WERI-Rb-1 (cell line): ENCODE results near the gene AKT1.
A peak's percentile ranks its signal among the peaks of the same experiment; 100 is the strongest.

Experiments
- DNase-seq: peaks from one replicate; pipeline ENCODE4 v3.0.0-alpha.2; 2020
- H3K27ac ChIP-seq: fragments of 250-450 bp; sonication (Bioruptor Pico); 2 replicates; pipeline ENCODE4 v1.5.1; 2020; ENCODE audit warnings: mild to moderate bottlenecking, moderate library complexity
- H3K27me3 ChIP-seq: fragments of 250-450 bp; sonication (Bioruptor Pico); 2 replicates; pipeline ENCODE4 v1.5.1; 2021; ENCODE audit warnings: mild to moderate bottlenecking, low read depth, moderate library complexity; ENCODE audit not compliant: insufficient read depth, severe bottlenecking
- H3K36me3 ChIP-seq: fragments of 250-450 bp; sonication (Bioruptor Pico); 2 replicates; pipeline ENCODE4 v1.5.1; 2020; ENCODE audit warnings: mild to moderate bottlenecking, moderate library complexity
- H3K4me3 ChIP-seq: 2 replicates; pipeline ENCODE4 v1.5.1; 2011; ENCODE audit warnings: low read depth, mild to moderate bottlenecking, control low read depth, low read length
- H3K9me3 ChIP-seq: fragments of 250-450 bp; sonication (Bioruptor Pico); 2 replicates; pipeline ENCODE4 v1.5.1; 2021; ENCODE audit warnings: mild to moderate bottlenecking, moderate library complexity; ENCODE audit not compliant: severe bottlenecking
- TF ChIP-seq, protein P1 (sequence below): IDR thresholded peaks from 2 replicates; pipeline ENCODE4 v1.5.1; 2011; ENCODE audit warnings: low read depth, mild to moderate bottlenecking, control low read depth, inconsistent platforms, low read length

Gene AKT1

DNA sequence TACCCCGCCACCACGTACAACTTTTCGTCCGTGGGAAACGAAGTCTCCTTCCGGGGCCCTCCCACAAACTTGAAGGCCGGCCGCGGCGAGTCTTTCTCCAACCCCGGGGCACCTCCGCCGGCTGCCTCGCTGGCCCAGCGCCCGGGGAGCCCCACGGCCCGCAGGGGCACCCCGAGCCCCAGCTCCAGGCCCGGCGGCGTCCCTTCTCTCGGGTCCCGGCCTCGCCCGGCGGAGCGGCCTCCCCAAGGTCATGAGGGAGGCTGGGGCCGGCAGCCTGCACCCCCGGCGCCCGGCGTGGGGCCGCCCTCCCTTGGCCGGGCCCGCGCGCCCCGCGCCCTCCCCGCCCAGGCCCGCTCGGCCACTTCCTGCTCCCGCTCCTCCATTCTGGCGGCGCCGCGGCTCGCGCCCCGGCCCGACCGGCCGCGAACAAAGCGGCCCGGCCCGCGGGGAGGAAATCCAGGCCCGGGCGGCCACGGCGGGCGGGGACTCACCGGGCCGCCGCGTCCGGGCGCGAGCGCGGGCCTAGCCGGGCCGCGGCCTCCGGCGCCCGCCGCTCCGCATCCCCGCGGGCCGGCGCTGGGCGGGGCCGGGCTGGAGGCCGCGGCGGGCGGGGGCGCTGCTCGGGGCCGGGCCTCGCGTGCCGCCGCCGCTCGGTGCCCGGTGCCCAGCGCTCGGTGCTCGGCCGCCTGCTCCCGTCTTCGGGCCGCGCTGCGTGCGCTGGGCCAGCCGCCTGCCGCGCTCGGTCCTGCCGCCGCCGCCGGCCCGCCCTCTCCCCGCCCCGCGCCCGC is at the start of gene AKT1:
TSS of gene AKT1 (minus strand) at position 756 of the 788 bp plus-strand sequence. CDS start 3,105 bp downstream, outside the sequence.
- H3K4me3 ChIP-seq = peak within 1 kb of the TSS; percentile 60
- no peaks in the 10 kb centered on the region for H3K9me3 ChIP-seq
- peak within 1 kb of the TSS; percentile 74 for H3K27ac ChIP-seq
- peaks cover 24% of the 10 kb centered on the region for H3K36me3 ChIP-seq
- no peak for DNase-seq
- TF ChIP-seq, protein P1, sequence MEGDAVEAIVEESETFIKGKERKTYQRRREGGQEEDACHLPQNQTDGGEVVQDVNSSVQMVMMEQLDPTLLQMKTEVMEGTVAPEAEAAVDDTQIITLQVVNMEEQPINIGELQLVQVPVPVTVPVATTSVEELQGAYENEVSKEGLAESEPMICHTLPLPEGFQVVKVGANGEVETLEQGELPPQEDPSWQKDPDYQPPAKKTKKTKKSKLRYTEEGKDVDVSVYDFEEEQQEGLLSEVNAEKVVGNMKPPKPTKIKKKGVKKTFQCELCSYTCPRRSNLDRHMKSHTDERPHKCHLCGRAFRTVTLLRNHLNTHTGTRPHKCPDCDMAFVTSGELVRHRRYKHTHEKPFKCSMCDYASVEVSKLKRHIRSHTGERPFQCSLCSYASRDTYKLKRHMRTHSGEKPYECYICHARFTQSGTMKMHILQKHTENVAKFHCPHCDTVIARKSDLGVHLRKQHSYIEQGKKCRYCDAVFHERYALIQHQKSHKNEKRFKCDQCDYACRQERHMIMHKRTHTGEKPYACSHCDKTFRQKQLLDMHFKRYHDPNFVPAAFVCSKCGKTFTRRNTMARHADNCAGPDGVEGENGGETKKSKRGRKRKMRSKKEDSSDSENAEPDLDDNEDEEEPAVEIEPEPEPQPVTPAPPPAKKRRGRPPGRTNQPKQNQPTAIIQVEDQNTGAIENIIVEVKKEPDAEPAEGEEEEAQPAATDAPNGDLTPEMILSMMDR = no peak
- H3K27me3 ChIP-seq = no peaks in the 10 kb centered on the region

- TF ChIP-seq, protein P1 = no peak
- H3K27me3 ChIP-seq = no peaks in the 10 kb centered on the region
- H3K4me3 ChIP-seq = no peak overlapping the region
These were observed 49.6 kb upstream of the AKT1 start for GRCh38 chr14:104845033-104845666.

GRCh38 chr14:104844306-104845032 is 48.9 kb upstream of the AKT1 start:
- Histone ChIP-seq H3K36me3 (no peaks in the 10 kb centered on the region), H3K4me3 (no peak overlapping the region), H3K27me3 (no peaks in the 10 kb centered on the region), H3K9me3 (no peaks in the 10 kb centered on the region), H3K27ac (no peak overlapping the region)
- no peak for DNase-seq
- TF ChIP-seq, protein P1 = no peak

More at GRCh38 chr14:104845033-104845666, 49.6 kb upstream of the AKT1 start:
- Histone ChIP-seq H3K27ac (no peak overlapping the region), H3K9me3 (no peaks in the 10 kb centered on the region), H3K36me3 (no peaks in the 10 kb centered on the region)
- no peak for DNase-seq

- Histone ChIP-seq H3K4me3 (no peak overlapping the region), H3K9me3 (no peaks in the 10 kb centered on the region), H3K27ac (no peak overlapping the region), H3K27me3 (no peaks in the 10 kb centered on the region), H3K36me3 (no peaks in the 10 kb centered on the region)
- DNase-seq = no peak
- TF ChIP-seq, protein P1 = no peak
These were observed 48.1 kb upstream of the AKT1 start for GRCh38 chr14:104843442-104844305.

GRCh38 chr14:104843006-104843405 is 47.5 kb upstream of the AKT1 start:
- Histone ChIP-seq H3K9me3 (no peaks in the 10 kb centered on the region), H3K36me3 (no peaks in the 10 kb centered on the region), H3K4me3 (no peak overlapping the region), H3K27me3 (no peaks in the 10 kb centered on the region), H3K27ac (no peak overlapping the region)
- DNase-seq = no peak
- TF ChIP-seq, protein P1 = no peak
